ENCODE measurements around the gene TBCK. TPM values are rescaled to one million over a fixed set of nuclear protein-coding genes. Genes with fewer than 3 reads are reported as not detected.

The TBCK gene
- total and polyA plus RNA-seq, 2 experiments from 2014 or later: 13.9 to 28.9 TPM

GRCh38 chr4:106358899-106359298 lies 42.9 kb upstream of the TBCK start:
- no peak overlapping the region for H3K27ac ChIP-seq (ENCODE audit: low read depth)
- Mint-ChIP-seq H3K36me3 (ENCODE audit: low read depth) (no peaks in the 10 kb centered on the region), H3K27me3 (ENCODE audit: insufficient read depth, low read depth, poor library complexity) (no peaks in the 10 kb centered on the region), H3K4me1 (peaks cover 8% of the 10 kb centered on the region), H3K9me3 (no peaks in the 10 kb centered on the region), H3K27ac (0 out of 2 replicates have a peak overlapping the region, but pooled peaks have one; percentile 27), H3K4me3 (no peak overlapping the region)
- ATAC-seq: no peak
- H3K9me2 ChIP-seq (ENCODE audit: insufficient read depth): no peaks in the 10 kb centered on the region
- H3K4me2 ChIP-seq: no peak overlapping the region
- TF ChIP-seq NANOG (IDR thresholded peaks at IDR 0.05; ENCODE audit: borderline replicate concordance): no peak
- no peak for TF ChIP-seq EZH2phosphoT487 (IDR thresholded peaks at IDR 0.05; ENCODE audit: unreplicated experiment)
- TF ChIP-seq JUNB (IDR thresholded peaks at IDR 0.05; ENCODE audit: unreplicated experiment): no peak
- TF ChIP-seq CREB1 (CRISPR knock-in tag; IDR thresholded peaks at IDR 0.05; ENCODE audit: low read depth): no peak
- TF ChIP-seq ZNF462 (CRISPR knock-in tag; IDR thresholded peaks at IDR 0.05): no peak
- TF ChIP-seq ETS1 (IDR thresholded peaks at IDR 0.05): no peak
- no peak for TF ChIP-seq POLR2AphosphoS5 (IDR thresholded peaks at IDR 0.05; ENCODE audit: low read depth)
- TF ChIP-seq CTCF (conservative IDR thresholded peaks at IDR 0.05; ENCODE audit: low read depth in 2 of 2): no peak
- TF ChIP-seq REST (IDR thresholded peaks at IDR 0.05; ENCODE audit: unreplicated experiment): no peak
- TF ChIP-seq STAT1 (IDR thresholded peaks at IDR 0.05; ENCODE audit: unreplicated experiment): no peak
- no peak for TF ChIP-seq ZNF331 (CRISPR knock-in tag; IDR thresholded peaks at IDR 0.05; ENCODE audit: low read depth)
- H3K4me3 ChIP-seq: no peak overlapping the region
- no peaks in the 10 kb centered on the region for H3K27me3 ChIP-seq (ENCODE audit: insufficient read depth)
- no peaks in the 10 kb centered on the region for H4K20me1 ChIP-seq (replicated peaks; ENCODE audit: insufficient read depth)
- H3K4me1 ChIP-seq (ENCODE audit: insufficient read depth): no peaks in the 10 kb centered on the region
- H2AFZ ChIP-seq: no peak overlapping the region
- H3F3A ChIP-seq (replicated peaks; ENCODE audit: low read depth): no peaks in the 10 kb centered on the region
- DNase-seq (ENCODE audit: low spot score): no peak
- H3K36me3 ChIP-seq (ENCODE audit: insufficient read depth): no peaks in the 10 kb centered on the region
- H3K79me2 ChIP-seq (replicated peaks; ENCODE audit: insufficient read depth): no peaks in the 10 kb centered on the region

All from GM23338 (cell line).